ENCODE results near the gene RTL10.

DNA sequence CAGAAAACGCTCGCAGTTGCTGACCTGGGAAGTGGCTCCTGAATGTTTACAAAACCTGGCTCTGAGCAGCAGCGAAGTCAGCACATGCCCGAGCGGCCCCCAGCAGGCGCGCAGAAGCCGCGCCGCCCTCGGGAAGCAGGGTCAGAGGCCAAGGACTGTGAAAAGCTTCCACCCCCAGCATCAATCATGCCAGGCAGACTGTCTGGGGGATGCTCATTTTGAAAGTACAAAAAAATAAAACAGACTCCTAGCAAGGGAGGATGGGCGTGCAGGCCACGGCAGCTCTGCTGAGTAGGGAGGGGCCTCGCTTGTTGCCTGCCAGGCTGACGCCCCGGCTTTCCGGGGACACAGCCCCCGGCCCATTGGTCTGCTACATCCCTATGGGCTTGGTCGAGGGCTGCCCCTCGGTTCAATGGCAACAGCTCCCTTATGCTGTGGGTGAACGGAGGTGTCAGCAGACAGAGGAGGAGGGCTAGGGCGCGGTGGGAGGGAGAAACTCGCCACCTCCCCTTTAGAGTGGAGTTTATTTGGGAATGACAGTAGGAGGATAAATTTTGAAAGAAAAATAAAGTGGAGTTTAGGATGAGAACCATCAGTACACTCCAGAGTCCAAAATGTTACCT is 37.7 kb upstream of the RTL10 start:
- TF ChIP-seq, protein P1, sequence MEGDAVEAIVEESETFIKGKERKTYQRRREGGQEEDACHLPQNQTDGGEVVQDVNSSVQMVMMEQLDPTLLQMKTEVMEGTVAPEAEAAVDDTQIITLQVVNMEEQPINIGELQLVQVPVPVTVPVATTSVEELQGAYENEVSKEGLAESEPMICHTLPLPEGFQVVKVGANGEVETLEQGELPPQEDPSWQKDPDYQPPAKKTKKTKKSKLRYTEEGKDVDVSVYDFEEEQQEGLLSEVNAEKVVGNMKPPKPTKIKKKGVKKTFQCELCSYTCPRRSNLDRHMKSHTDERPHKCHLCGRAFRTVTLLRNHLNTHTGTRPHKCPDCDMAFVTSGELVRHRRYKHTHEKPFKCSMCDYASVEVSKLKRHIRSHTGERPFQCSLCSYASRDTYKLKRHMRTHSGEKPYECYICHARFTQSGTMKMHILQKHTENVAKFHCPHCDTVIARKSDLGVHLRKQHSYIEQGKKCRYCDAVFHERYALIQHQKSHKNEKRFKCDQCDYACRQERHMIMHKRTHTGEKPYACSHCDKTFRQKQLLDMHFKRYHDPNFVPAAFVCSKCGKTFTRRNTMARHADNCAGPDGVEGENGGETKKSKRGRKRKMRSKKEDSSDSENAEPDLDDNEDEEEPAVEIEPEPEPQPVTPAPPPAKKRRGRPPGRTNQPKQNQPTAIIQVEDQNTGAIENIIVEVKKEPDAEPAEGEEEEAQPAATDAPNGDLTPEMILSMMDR (conservative IDR thresholded peaks at IDR 0.05) = no peak
- TF ChIP-seq ZFX (IDR thresholded peaks at IDR 0.05) = no peak
